ENCODE data around the gene ZFP92. TPM values are rescaled to one million over a fixed set of nuclear protein-coding genes. Genes with fewer than 3 reads are reported as not detected.

Gene ZFP92
- polyA plus RNA-seq, 10 donors: 0.54 to 0.88 (median 0.76) TPM

- DNase-seq: no peak
Observed at GRCh38 chrX:153435845-153436244, 24.6 kb downstream of the ZFP92 start.

GRCh38 chrX:153438532-153438931, 27.3 kb downstream of the ZFP92 start:
- DNase-seq: no peak

GRCh38 chrX:153439977-153440376, 28.7 kb downstream of the ZFP92 start:
- DNase-seq: no peak

GRCh38 chrX:153440556-153441135, 29.4 kb downstream of the ZFP92 start:
- no peak for DNase-seq

- DNase-seq: no peak
Observed at GRCh38 chrX:153441296-153441695, 30.0 kb downstream of the ZFP92 start.

- no peak for DNase-seq
Observed at GRCh38 chrX:153441981-153442380, 30.7 kb downstream of the ZFP92 start.

- DNase-seq: no peak
Observed at GRCh38 chrX:153442463-153442862, 31.2 kb downstream of the ZFP92 start.

- no peak for DNase-seq
Observed at GRCh38 chrX:153443476-153444332, 32.4 kb downstream of the ZFP92 start.

- no peak for DNase-seq
Observed at GRCh38 chrX:153444333-153445011, 33.2 kb downstream of the ZFP92 start.

GRCh38 chrX:153445106-153445855, 34.0 kb downstream of the ZFP92 start:
- DNase-seq: no peak

- DNase-seq: no peak
Observed at GRCh38 chrX:153445856-153446635, 34.8 kb downstream of the ZFP92 start, which contains the start of gene TREX2. TREX2 (minus strand) TSS chrX:153446056; CDS start chrX:153445430, 626 bp downstream.

GRCh38 chrX:153446636-153446936, 35.3 kb downstream of the ZFP92 start:
- no peak for DNase-seq

GRCh38 chrX:153446950-153447580, 35.8 kb downstream of the ZFP92 start:
- DNase-seq: no peak

- no peak for DNase-seq
Observed at GRCh38 chrX:153447581-153447960, 36.3 kb downstream of the ZFP92 start.

- no peak for DNase-seq
Observed at GRCh38 chrX:153448556-153449367, 37.5 kb downstream of the ZFP92 start.

- DNase-seq: no peak
Observed at GRCh38 chrX:153449368-153450113, 38.3 kb downstream of the ZFP92 start.

- DNase-seq: no peak
Observed at GRCh38 chrX:153450114-153450948, 39.1 kb downstream of the ZFP92 start.

- DNase-seq: no peak
Observed at GRCh38 chrX:153450949-153451277, 39.6 kb downstream of the ZFP92 start.

Measured in muscle of back (tissue), 11 donors.